Measurements from ENCODE around the gene VIPR2.
"Not testable (repeated sequence)": the region's sequence is repeated elsewhere in the genome, so short reads cannot be mapped to it uniquely, and the experiment has no call there.

The VIPR2 gene

DNA sequence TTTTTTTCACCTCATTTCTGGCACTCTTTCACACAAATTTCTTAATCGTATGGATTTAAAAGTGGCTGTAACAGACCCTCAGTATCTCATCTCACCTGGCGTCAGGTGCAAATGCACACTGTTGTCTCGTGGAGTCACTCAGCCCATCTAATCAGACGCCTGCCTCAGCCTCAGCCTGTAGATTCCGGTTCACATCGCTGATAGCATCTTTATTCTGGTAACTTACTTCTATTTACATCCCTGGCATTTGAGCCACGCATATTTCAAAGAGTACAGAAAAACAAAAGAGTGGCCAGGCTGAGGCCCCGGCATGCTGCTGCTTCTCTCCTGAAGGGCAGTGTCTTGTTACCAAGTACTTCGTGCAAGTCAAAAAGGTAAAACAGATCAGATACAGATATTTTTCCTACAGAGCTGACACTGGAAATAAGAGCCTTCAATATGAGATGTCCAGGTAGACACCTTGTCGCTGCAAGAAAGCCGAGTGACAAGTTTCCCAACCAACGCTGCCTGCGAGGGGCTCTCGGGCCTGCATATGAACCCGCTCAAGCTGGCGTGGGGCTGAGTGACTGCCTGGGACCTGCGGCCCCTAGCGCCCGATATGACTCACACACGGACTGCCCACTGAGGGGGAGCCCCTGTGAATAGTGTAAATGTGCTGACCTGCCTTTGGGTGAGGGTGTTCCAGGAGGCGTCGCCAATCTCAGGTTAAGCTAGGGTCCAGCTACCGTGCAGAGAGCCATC, 4.3 kb downstream of the VIPR2 start:
- DNase-seq (ENCODE audit: low read depth in 2 of 2), result no peak

DNA sequence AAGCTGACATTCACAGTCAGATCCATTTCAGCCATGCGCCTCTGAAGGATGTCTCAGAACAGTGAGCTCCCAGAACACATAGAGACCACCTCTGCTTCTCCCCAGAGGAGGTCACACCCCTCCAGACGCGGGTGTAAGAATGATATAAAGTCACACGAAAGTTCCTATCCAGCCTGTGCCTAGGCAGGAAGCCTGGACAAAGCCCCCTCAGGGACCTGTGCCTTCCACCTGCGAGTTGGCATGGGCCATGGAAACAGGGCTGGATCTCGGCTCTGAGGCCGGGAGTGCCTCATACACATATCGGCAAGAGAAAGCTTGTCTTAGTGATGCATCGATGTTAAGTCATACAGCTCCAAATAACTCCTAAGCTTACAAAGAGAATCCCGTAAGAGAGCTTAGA, 5.0 kb downstream of the VIPR2 start:
- DNase-seq (ENCODE audit: low read depth in 2 of 2), result no peak

GRCh38 chr7:159139202-159139601, 5.5 kb downstream of the VIPR2 start:
- DNase-seq (ENCODE audit: low read depth in 2 of 2), result no peak

DNA sequence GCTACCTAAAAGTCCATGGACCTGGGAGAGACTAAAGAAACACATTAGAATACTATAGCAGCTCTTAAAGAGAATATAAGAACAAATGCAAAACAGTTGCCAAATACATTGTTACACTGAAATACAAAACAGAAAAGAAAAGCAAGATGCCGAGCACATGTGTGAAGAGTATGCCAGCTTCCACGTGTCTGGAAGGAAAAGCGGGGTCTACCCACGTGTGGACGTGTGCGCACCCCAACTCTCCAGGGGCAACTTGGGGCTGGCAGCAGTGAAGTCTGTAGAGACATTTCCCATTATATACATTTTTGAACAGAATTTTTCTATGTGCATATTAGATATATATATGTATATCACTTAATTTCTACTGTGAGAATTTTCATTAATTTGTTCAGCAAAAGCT, 6.2 kb downstream of the VIPR2 start:
- DNase-seq (ENCODE audit: low read depth in 2 of 2), result no peak

DNA sequence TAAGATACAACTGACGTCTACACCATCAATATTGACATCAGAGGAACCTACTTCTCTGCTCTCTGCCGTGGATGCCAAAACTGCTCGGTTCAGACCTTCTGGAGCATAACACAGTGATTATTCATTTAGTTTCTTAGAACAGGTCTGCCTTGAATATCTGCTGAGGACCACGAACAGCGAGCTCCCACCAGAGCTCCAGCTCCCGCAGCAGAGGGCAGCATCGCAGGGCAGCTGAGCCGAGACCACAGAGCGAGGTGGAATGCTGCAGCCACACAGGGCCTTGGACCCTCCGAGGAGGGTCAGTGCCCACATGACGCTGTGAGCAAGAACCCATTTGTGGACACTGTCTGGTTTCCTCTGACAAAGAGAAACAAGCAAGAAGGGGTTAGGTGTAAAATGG, 6.8 kb downstream of the VIPR2 start:
- no peak for DNase-seq (ENCODE audit: low read depth in 2 of 2)

- DNase-seq (ENCODE audit: low read depth in 2 of 2), result no peak
Measured at GRCh38 chr7:159136846-159137245, 7.8 kb downstream of the VIPR2 start.

GRCh38 chr7:159136442-159136841, 8.2 kb downstream of the VIPR2 start:
- DNase-seq (ENCODE audit: low read depth in 2 of 2), result no peak

DNA sequence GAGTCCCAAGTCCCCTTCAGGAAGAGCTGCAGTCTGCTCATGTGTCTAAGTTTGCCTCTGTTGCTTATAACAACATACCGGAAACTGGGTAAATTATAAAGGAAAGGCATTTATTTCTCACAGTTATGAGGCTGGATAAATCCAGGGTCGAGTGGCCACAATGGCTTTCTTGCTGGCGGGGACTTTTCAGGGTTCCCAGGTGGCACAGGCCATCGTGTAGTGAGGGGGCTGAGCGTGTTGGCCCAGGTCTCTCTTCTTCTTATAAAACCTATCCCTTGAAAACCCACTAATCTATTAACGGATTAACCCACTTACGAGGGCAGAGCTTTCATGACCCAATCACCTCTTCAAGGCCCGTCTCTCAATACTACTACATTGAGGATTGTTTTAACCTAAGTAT, 8.7 kb downstream of the VIPR2 start:
- no peak for DNase-seq (ENCODE audit: low read depth in 2 of 2)

- not testable (repeated sequence) for DNase-seq (ENCODE audit: low read depth in 2 of 2)
Measured at GRCh38 chr7:159132670-159133443, 11.8 kb downstream of the VIPR2 start.

DNA sequence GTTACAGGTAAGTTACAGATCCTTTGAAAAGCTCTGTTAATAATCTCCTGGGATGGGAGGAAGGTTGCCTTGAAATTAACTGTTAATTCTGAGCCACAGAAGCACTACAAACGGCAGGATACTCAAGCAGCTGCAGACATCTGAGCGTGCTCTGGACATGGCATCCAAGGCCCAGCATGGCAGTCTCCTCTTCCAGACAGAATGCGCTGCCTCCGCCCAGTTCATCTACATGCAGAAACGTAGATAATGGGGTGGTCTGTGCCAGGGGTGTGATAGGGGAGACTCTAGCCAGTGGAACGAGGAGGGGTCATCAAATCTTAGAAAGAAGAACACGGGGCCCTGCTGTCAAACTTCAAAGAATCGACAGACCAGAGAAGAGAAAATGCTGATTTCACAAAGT, 13.8 kb downstream of the VIPR2 start:
- DNase-seq (ENCODE audit: low read depth in 2 of 2), result no peak

GRCh38 chr7:159130199-159130775, 14.4 kb downstream of the VIPR2 start:
- no peak for DNase-seq (ENCODE audit: low read depth in 2 of 2)

GRCh38 chr7:159128767-159129166, 15.9 kb downstream of the VIPR2 start:
- DNase-seq (ENCODE audit: low read depth in 2 of 2), result no peak

- DNase-seq (ENCODE audit: low read depth in 2 of 2), result no peak
Measured at GRCh38 chr7:159127691-159128642, 16.7 kb downstream of the VIPR2 start.

GRCh38 chr7:159126311-159127260, 18.1 kb downstream of the VIPR2 start:
- DNase-seq (ENCODE audit: low read depth in 2 of 2), result no peak

GRCh38 chr7:159125955-159126270, 18.8 kb downstream of the VIPR2 start:
- no peak for DNase-seq (ENCODE audit: low read depth in 2 of 2)

- DNase-seq (ENCODE audit: low read depth in 2 of 2), result no peak
Measured at GRCh38 chr7:159125104-159125954, 19.3 kb downstream of the VIPR2 start.

GRCh38 chr7:159123793-159124192, 20.9 kb downstream of the VIPR2 start:
- not testable (repeated sequence) for DNase-seq (ENCODE audit: low read depth in 2 of 2)

DNA sequence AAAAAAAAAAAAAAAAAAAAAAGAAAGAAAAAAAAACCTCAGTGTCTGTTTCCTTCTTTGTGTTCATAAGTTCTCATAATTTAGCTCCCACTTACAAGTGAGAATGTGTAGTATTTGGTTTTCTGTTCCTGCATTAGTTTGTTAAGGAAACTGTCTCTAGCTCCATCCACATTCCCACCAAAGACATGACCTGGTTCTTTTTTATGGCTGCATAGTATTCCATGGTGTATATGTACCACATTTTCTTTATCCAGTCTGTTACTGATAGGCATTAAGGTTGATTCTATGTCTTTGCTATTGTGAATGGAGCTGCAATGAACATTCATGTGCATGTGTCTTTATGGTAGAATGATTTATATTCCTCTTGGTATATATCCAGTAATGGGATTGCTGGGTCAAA, 21.4 kb downstream of the VIPR2 start:
- DNase-seq (ENCODE audit: low read depth in 2 of 2), result not testable (repeated sequence)

DNA sequence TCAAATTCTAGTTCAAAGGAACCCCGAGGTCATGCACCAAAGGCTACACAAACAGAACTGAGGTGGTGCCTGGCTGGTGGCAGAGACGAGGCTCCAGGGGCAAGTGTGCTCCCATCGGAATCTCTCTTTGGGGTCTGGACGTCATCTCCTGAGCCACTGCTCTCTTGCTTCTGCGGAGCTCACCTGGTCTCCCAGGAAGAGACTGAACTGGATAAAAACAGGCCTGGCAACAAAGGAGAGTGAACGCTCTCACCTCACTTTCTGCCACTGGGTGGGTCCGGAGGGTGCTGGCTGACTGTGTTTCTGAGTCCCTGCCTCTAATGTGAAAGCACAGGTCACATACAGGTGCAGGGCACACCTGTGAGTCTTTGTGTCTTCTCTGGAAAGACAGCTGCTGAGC, 22.4 kb downstream of the VIPR2 start:
- DNase-seq (ENCODE audit: low read depth in 2 of 2), result no peak

- DNase-seq (ENCODE audit: low read depth in 2 of 2), result no peak
Measured at GRCh38 chr7:159121476-159121875, 23.2 kb downstream of the VIPR2 start.
